HG02870 (cell line): ENCODE results near the gene DNAI4.
"Not testable (repeated sequence)": the region's sequence is repeated elsewhere in the genome, so short reads cannot be mapped to it uniquely, and the experiment has no call there.

Experiments
- ATAC-seq: cut with Tn5 transposase; IDR thresholded peaks from one replicate; pipeline ENCODE4 v1.9.1; 2021; ENCODE audit warnings: mild to moderate bottlenecking, moderate library complexity; ENCODE audit not compliant: unreplicated experiment

Gene DNAI4

GRCh38 chr1:66848193-66848592 lies 76.5 kb downstream of the DNAI4 start:
- no peak for ATAC-seq

DNA sequence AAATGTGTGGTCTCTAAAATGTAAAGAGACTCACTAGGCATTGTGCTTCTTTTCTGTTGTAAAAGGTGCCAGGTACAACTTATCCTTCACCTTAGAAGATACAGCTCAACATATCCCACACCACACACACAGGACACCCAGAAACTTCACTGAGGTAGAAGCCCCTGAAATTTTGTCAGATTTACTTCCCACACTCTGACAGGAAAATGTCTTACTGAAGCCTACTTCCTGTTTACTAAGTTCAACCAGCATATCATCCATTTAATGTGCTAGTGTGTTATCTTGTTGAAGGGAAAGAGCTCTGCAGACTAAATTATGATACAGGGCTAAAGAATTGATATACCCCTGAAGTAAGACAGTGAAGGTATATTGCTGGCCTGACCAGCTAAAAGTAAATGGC lies 83.7 kb downstream of the DNAI4 start:
- ATAC-seq = no peak

GRCh38 chr1:66834926-66835325 lies 89.7 kb downstream of the DNAI4 start:
- ATAC-seq = no peak

GRCh38 chr1:66833112-66833511 lies 91.5 kb downstream of the DNAI4 start:
- ATAC-seq = no peak

DNA sequence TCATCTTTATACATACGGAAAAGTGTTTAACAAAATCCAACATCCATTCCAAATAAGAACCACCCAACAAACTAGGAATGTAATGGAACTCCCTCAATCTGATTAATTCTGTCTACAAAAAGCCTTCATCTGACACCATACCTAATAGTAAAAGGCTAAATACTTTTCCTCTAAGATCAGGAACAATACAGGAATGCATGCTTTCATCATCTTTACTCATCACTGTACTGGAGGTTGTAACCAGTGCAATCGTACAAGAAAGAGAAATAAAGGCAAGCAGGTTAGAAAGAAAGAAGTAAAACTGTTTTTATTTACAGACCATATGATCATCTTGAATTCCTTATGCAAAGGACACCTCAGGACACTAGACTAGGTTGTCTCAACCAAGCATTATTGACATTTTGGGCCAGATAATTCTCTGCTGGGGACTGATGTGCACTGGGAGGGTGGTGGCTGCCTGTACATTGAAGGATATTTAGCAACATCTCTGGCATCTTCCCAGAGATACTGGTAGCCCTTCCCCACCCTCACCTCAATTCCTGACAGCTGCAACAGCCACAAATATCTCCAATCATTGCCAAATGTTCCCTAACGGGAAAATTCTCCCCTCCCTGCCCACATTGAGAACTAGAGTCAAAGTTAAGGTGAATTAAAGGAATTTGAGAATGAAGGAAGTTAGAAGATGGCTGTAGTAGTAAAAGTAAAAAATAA lies 93.0 kb downstream of the DNAI4 start:
- ATAC-seq = no peak

DNA sequence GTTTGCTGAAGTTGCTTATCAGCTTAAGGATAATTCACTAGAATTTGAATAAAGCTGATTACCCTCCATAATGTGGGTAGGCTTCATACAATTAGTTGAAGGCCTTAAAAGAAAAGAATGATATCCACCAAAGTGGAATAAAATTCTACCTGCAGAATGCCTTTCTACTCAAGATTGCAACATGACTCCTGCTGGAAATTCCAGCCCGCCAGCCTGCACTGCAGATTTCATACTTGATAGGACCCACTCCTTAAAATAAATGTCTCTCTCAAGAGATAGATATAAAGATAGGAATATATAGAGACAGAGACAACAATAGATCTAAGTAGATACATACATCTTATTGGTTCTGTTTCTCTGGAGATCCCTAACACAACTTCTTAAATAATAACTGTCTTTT lies 99.9 kb downstream of the DNAI4 start:
- ATAC-seq = no peak

DNA sequence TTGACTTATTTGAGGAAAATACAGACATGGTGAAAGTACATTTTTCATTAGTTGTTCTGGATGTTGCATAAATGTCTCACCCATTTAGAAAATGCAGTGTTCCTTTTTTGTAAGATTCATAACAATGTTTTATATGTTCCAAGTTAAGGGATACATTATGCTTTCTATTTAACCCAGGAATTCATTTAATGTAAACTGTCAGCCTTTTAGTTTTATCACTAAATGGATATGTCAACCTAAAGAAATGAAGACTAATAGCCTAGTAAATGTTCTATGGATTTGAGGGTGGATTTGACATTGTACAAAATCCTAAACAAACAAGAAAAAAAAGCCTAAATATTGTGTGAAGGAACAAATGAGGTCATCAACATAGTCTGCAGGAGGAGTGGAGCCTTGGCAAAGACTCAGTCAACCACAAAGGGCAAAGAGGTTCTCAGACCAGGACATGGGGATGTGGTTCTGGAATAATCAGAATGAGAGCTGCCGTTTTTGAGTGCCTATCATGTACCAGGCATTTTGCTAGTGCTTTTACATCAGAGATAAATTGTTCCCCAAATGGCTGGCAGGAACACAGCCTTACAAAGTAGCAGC lies 114.8 kb downstream of the DNAI4 start:
- no peak for ATAC-seq

GRCh38 chr1:66809245-66809644 lies 115.4 kb downstream of the DNAI4 start:
- ATAC-seq = no peak

- ATAC-seq = not testable (repeated sequence)
Observed at GRCh38 chr1:66795839-66796238, 128.8 kb downstream of the DNAI4 start.

GRCh38 chr1:66791621-66792610 lies 132.7 kb downstream of the DNAI4 start:
- ATAC-seq = no peak

DNA sequence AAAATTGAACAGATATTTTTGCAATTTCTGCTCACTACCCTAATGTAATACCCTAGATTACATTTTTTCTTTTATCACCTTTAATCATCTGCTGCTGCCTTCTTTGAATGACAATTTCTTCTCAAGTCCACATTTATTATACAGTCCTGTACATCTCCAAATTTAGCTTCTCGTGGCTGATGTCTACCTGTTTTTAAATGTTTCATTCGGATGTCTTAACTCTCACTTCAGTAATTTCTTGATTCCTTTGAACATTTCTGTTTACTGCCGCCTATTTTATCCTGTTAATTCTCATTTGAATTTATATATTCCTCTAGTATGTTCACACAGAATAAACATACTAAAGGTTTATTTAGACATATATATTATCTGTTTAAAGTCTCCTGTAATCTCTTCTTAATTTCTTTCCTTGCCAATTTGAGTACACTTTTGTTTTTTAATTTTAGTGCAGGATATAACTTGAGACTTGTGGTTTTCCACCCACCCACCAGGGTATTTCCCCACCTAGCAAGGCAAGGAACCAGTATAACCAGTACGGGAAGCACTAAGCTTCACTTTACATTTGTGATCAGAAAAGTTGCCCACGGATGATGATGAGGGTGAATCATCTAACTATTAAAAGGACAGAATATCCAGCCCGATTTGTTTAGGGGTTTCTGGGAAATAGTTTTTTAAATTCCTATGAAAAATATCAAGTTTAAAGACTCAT lies 136.3 kb downstream of the DNAI4 start:
- peak; percentile 86 for ATAC-seq

DNA sequence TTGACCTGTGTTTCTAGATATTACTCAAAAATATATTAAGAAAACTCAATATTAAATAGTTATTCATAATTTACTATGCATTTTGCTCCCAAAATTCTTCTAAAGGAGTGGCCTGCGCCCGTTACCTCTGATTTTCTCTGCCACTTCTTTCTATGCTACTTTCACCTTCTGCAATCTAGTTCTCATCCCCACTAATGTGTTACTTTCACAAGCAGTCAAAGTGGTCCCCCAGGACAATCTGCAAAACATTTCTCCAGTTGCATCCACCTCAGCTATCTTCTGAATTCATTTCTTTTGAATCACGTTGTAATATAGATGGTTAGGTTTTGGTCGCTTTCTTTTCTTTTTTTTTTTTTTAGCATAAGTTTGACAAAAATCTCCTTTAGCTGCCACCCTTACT lies 137.0 kb downstream of the DNAI4 start:
- no peak for ATAC-seq

DNA sequence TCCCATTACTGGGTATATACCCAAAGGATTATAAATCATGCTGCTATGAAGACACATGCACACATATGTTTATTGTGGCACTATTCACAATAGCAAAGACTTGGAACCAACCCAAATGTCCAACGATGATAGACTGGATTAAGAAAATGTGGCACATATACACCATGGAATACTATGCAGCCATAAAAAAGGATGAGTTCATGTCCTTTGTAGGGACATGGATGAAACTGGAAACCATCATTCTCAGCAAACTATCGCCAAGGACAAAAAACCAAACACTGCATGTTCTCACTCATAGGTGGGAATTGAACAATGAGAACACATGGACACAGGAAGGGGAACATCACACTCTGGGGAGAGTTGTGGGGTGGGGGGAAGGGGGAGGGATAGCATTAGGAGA lies 138.9 kb downstream of the DNAI4 start:
- not testable (repeated sequence) for ATAC-seq

GRCh38 chr1:66779475-66780078 lies 145.1 kb downstream of the DNAI4 start:
- no peak for ATAC-seq

- ATAC-seq = no peak
Observed at GRCh38 chr1:66778969-66779368, 145.7 kb downstream of the DNAI4 start.

DNA sequence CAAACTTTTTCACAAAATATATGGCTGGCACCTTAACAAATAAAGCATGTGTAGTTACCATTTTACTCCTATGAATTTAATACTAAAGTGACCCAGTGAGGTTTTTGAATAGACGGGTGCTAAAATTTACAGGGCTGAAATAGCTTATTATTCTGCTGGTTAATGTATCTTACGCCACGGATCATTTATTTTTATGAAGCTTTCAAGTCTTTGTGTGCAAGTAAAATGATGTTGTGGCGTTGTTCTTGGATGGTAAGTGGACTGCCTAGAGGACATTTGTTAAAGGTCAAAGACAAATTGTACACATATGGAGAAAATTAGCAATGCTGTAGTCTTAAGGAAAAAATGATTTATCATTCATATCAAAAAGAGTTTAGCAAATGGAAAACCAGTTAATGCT lies 146.4 kb downstream of the DNAI4 start:
- ATAC-seq = no peak

DNA sequence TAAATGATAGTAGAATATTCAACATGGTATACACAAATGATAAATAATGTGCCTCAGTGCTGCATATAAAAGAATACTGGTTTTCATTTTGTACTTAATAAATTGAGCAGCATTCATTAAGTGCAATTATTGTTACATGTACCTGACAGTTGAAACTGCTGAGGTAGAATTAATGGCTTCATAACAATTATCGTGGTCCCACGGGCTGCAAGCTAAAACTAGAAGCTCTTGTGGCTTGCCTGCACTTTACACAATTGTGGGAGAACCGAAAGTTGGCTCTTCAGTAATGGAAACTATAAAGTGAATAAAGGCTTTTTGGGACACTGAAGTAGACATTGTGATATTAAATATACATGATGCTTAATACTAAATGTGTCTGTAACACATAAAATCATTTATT lies 146.8 kb downstream of the DNAI4 start:
- ATAC-seq = no peak

DNA sequence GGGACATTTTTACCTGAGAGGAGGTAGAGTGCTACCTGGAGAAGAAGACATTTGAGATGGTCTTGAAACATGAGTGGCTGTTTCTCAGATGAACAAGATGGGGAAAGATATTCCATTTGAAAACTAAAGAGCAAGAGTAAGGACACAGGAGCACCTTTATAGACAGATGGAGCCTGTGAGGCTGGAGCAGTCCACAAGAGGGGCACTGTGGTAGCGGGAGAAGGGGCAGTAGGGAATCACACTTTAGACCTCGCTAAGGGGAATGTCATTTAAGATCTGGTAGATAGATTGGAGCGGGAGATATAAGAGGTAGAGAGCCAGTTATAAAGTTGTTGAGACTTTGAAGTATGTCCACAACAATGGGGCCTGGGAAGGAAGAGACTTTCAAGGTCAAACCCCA lies 149.0 kb downstream of the DNAI4 start:
- no peak for ATAC-seq

GRCh38 chr1:66774438-66774837 lies 150.2 kb downstream of the DNAI4 start:
- ATAC-seq = no peak

GRCh38 chr1:66773227-66773626 lies 151.4 kb downstream of the DNAI4 start:
- ATAC-seq = no peak

DNA sequence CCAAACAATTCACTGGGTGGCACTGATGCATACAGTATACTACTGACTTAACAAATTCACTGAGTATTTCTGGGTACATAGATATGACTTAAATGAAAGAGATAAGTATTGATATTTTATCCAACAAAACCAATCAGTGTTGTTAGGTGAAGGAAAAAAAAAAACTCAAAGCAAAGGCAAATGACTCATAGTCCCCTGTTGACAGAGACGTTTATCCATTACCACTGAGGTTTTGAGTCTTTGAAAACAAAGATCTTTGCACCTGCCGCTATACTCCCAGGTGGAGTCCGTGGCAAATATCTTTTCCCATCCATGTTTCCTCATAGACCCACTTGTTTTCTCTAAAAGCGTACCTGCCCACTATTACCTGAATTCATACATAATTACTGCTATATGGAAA lies 154.0 kb downstream of the DNAI4 start:
- ATAC-seq = no peak
